ENCODE measurements around the gene VWC2L. TPM values are rescaled to one million over a fixed set of nuclear protein-coding genes. Genes with fewer than 3 reads are reported as not detected.
A peak's percentile ranks its signal among the peaks of the same experiment; 100 is the strongest.

VWC2L gene
- total and polyA plus RNA-seq, 2 of the 8 experiments (the other 6 are each of a cell fraction or from before 2014, with no cell fraction given), result not detected

GRCh38 chr2:214593727-214594126, 182.9 kb downstream of the VWC2L start (continued):
- TF ChIP-seq TEAD4 (IDR thresholded peaks at IDR 0.05; ENCODE audit: low read depth, low read length), result 0 out of 2 replicates have a peak, but pooled peaks have one; percentile 40
- no peak for TF ChIP-seq MAX (IDR thresholded peaks at IDR 0.05)
- TF ChIP-seq SIX5 (IDR thresholded peaks at IDR 0.05; ENCODE audit: low read depth, low read length), result no peak
- no peak for TF ChIP-seq CHD2 (IDR thresholded peaks at IDR 0.05; ENCODE audit: low read length)
- no peak for TF ChIP-seq CREB1 (IDR thresholded peaks at IDR 0.05)
- no peak for TF ChIP-seq ATF3 (IDR thresholded peaks at IDR 0.05; ENCODE audit: insufficient read depth, low read depth, low read length)
- no peak for TF ChIP-seq POLR2A (IDR thresholded peaks at IDR 0.05; ENCODE audit: control extremely low read depth in 1 of 2, low read depth in 2 of 2, low read length in 2 of 2)
- no peak for TF ChIP-seq SAP30 (IDR thresholded peaks at IDR 0.05; ENCODE audit: insufficient read depth, insufficient replicate concordance, low read length)
- no peak for TF ChIP-seq SIRT6 (IDR thresholded peaks at IDR 0.05; ENCODE audit: low read length)
- no peak for TF ChIP-seq TBP (IDR thresholded peaks at IDR 0.05; ENCODE audit: low read depth, low read length)
- peak in 1 of 2 experiments; percentile 44; a peak in 1 of 3 replicates for TF ChIP-seq EP300 (IDR thresholded peaks at IDR 0.05; ENCODE audit: borderline replicate concordance in 1 of 2, low read depth in 2 of 2, low read length in 2 of 2)
- TF ChIP-seq TAF1 (IDR thresholded peaks at IDR 0.05; ENCODE audit: low read depth, low read length), result no peak
- 0 out of 2 replicates have a peak, but pooled peaks have one; percentile 12 for TF ChIP-seq BRCA1 (IDR thresholded peaks at IDR 0.05; ENCODE audit: low read depth, low read length)
- no peak for TF ChIP-seq E2F6 (IDR thresholded peaks at IDR 0.05)

All from H1 (cell line).